LoVo (cell line): ENCODE results near the gene POC1A.

ENCODE experiments used
- DNase-seq: peaks from one replicate; pipeline ENCODE4 v3.0.0-alpha.2; 2016; ENCODE audit warnings: low spot score

Gene POC1A

DNA sequence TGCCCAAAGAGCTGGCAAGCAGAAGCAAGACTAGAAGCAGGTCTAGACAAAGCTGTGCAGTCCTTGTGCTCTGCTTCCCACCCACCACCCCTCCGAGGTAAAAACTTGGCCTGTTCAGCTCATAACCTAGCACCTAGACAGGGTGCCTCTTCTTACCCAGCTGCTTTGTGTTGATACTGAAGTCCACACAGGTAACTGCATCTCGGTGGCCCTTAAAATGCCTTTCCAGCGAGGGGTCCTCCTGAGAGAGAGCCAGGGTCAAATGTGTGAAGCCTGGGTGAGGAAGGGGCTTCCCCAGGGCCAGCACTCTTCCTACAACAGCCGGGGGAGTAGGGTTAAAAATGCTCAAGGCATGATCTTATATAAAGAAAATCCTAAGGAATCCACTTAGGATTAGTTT, 3.4 kb downstream of the POC1A start:
- no peak for DNase-seq

DNA sequence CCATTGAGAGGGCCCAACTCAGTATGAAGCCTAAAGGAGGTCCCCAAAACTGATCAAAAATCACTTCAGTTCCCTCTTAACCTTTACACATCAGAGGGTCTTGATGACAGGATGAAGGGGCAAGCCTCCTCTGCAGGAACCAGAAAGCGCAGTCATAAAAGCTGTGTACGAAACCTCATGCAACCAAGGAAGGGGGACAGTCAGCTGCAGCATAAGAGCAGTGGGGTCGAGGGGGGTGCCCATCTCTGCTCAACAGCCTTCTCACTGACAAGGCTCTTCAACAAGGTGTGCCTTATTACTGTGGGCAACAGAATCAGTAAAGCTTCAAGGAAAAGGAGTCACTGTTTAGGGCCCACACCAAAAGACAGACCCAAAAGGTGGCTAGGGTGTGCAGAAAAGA, 3.9 kb downstream of the POC1A start:
- DNase-seq = no peak

DNA sequence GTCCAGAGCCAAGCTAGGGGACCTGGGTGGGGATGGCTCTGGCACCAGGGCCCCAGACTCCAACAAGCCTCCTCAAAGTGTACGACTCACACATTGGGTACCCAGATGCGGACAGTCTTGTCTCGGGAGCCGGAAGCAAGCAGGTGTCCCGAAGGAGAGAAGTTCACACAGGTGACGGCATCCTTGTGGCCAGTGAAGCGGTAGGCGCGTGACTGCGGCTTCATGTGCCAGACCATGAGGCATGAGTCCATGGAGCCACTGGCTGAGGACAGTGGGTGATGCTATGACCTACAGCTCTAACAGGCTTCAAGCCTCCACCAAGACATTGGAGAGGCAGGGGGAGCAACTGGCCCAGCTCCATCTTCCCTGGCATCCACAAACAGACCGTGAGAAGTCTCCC, 4.5 kb downstream of the POC1A start:
- no peak for DNase-seq

DNA sequence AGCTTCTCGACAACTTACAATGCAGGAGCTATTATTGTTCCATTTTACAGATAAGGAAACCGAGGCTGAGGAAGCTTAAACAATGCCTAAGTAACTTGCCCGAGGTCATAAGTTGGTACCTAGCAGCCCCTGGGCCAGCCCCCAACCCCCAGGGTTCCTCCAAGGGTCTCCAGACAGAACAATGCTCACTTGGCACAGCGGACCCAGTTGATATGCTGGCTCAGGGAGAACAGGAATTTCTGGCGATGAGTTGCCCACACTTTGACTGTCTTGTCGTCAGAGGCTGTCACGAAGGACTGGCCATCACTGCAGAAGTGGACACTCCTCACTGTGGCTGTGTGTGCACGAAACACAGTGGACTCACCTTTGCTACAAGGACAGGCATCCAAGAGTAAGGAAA, 5.2 kb downstream of the POC1A start:
- DNase-seq = no peak

DNA sequence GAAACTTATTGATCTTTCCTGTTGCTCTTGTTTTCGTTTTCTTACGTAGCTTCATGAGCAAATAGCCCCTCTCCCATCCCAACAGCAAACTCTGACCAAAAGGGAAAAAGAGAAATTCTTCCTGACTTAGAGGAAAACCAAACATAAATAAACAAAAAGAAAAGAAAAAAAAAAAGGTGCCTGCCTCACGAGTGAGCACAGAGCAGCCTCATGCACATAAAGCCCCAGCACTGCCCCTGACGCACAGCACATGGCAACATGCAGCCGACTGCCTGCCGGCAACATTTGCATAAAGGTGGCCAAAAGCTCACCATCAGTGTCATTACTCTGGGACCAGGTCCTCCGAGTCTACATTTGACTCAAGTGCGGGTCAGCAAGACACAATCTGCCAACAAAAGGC, 6.4 kb downstream of the POC1A start:
- no peak for DNase-seq

DNA sequence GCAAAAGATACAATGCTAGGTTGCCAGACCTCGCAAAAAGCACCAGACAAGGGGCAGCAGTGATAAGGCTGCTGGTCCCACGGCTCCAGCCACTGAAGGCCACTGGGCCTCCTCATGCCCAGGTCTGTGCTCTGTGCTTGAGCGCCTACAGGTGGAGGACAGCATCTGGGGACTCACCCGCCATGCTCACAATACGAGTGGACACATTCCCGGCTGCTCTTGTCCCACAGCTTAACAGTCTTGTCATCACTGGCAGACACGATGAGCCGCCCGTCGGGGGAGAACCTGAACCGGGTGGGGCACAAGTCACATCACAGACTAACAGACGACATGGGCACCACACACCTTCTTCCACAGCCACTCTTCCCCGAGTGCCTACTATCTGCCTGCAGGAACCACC, 7.4 kb downstream of the POC1A start:
- no peak for DNase-seq

DNA sequence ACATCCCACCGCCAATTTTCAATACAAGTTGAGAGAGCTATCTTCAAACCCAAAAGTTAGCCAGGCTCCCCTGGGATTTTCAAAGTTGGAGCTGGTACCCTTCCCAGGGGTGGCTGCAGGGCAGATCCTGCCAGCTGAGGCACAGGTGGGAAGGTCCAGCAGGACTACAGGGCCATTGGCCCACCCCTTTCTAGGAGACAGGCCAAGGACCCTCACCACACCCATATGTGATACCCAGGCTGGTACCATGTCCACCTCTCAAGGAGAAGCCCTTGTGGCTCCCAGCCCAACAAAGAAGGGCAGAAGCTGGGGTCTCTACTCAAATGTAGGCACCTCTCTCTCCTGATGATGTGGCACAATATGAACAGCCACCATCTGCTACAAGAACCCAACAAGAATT, 8.0 kb downstream of the POC1A start:
- DNase-seq = no peak

DNA sequence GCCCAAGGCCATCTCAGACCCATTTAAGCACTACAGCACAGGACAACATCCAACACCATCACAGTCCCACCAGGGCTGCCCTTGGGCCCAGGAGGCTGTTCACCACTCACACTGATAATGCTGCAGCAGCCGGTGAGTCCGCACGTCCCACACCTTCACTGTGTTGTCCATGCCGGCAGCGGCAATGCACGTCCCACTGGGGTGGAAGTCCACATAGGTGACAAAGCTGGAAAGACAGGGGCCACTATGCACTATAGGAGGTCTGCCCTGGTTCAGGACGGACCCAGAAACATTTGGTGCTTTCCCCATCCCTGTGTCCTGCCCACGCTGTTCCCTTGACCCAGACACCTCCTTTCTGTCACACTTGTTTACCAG, 8.5 kb downstream of the POC1A start:
- no peak for DNase-seq

- no peak for DNase-seq
Observed at GRCh38 chr3:52144796-52145735, 9.2 kb downstream of the POC1A start.

DNA sequence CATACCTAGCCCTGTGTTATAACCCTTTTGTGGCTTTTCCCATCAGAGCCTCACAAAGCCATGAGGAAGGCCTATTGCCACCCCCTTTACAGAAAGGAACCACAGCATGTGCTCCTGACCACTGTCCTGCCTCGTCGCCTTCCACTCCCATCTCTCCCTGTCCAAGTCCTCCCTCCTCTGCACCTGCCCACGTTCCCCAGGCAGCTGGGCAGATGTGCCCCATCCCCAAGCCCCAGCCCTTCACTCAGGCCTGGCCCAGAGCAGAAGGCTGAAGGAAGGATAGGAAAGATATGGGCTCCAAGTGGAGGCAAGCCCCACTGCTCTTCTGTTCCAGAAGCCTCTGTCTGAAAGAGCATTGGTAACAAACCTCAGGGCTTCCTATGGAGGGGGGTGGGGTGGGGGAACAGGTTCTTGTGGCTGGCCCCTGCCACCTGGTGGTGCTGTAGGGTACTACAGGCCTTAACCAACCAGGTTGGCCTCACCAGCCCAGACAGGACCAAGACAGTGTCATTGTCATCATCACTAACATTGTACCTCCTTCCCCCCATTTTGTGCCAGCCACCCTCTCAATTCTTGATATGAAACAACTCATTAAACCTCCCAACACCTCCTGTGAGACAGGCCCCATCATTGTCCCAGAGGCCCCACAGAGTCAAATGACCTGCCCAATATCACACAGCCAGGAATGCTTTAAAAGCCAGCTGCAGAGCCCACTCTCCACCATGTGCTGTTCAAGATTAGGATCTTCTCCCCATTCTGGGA, 10.0 kb downstream of the POC1A start:
- peak; percentile 61 for DNase-seq

DNA sequence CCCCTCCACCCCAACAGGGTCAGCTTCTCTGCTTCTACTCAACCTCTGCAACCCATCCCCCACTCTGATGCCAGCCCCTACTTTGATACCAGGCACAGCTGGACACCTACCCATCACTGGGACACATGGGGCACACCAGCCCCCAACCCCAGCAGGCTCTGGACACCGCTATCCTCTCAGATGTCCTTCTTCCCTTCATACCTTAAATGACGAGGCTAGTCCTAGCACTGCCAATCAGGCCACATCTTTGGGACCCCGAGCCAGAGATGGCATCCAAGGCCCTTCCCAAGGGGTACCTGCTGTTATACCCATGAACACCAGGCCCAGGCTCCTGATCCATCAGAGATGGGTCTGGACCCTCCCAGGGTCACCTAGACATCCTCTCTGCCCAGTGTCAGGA, 10.6 kb downstream of the POC1A start:
- DNase-seq = no peak

- DNase-seq = no peak
Observed at GRCh38 chr3:52143156-52143555, 11.1 kb downstream of the POC1A start.

GRCh38 chr3:52141751-52142150, 12.5 kb downstream of the POC1A start:
- DNase-seq = no peak

GRCh38 chr3:52140769-52141168, 13.5 kb downstream of the POC1A start:
- no peak for DNase-seq

DNA sequence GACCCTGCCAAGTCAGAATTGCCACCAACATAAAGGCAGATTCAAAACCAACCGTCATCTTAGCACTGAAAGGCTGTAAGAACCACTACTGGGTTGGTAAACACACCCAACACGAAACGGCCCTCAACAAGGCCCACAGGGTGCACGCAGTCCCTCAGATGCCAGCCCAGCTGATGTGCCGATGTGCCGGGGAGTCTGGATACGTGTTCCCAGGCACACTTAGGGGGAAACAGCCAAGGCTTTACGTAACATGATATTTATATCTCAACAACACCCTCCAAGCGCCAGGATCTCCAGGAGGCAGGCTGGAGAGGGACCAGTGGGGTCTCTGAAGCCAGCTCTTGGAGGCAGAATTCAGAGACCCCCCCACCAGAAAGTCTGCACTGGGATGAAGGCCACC, 14.2 kb downstream of the POC1A start:
- no peak for DNase-seq

DNA sequence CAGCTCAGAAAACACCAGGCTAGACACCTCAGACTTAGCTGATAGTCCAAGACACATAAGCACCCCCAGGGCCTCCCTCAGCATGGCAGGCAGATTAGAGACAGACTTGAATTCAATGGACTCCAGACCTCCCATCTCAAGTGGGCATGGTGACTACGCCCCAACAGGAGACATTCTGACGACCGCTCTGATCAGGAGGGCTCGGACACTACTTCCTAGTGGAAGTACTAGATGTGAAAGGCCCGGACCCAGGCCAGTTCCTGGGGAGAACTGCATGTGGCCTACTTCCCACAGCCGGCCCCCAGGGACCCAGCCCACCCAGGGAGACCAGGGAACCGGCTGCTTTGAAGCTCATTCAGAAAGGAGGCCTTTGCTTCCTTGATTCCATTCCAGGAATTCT, 16.9 kb downstream of the POC1A start:
- DNase-seq = no peak

- no peak for DNase-seq
Observed at GRCh38 chr3:52136513-52136912, 17.7 kb downstream of the POC1A start.

DNA sequence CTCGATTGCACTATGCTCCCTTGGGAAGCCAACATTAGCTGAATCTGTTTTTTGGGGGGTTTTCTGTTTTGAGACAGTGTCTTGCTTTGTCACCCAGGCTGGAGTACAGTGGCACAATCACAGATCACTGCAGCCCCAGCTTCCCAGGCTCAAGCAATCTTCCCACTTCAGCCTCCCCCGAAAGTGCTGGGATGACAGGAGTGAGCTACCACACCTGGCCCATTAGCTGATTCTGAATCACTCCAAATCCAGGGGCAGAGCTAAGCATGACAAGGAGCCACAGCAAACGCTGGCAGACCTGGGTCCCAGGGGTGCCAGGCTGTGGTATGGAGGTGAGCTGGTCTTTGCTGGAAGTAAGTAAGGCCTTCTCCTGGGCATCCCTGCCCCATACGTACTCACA, 18.9 kb downstream of the POC1A start:
- DNase-seq = no peak

DNA sequence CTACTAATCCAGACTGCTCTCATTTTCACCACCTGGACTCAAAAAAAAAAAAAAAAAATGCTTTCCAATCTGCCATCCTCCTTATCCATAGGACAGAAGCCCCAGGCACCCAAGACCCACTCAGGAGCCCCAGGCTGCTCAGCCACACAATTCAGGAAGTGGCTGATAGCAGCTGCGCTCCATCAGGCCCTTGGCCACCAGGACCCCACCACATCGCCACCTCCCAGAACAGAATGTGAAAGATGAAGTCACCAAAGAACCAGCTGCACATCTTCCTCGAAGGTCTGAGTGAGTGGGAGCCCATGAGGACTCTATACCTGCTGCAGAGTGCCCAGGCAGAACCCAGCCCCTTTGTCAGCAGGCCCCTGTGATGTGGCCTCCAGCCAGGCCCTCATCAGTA, 19.5 kb downstream of the POC1A start:
- DNase-seq = no peak

- DNase-seq = no peak
Observed at GRCh38 chr3:52132930-52133329, 21.3 kb downstream of the POC1A start.

- no peak for DNase-seq
Observed at GRCh38 chr3:52132041-52132440, 22.2 kb downstream of the POC1A start.

- DNase-seq = no peak
Observed at GRCh38 chr3:52130966-52131622, 23.1 kb downstream of the POC1A start.

DNA sequence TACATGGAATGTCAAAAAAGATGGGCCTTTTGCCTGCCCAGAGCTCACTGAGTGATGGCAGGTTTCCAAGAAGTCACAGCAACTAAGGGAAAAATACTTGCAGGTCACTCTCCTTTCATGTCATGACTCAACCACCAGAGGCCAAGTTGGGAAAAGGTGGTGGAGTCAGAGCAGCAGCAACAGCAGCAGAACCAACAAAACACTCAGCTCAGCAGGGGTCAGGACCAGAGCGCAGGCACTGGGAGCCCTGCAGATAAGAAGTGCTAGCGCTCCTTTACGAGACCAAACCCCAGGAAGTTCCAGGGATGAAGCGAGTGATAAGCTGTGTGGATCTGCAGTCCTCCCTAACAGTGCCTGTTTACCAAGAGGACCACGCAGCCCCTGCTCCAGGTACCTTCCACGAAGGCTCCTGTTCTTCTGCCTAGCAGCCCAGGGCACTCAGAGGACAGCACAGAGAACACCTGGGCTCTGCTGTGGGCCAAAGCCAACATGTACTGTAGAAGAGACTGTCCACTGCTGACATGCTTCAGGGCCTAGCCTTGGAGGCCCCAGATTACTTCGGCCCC, 26.0 kb downstream of the POC1A start:
- DNase-seq = peak; percentile 88
